ENCODE data around the gene ATXN7L1.

The ATXN7L1 gene

GRCh38 chr7:105913947-105914346, 37.5 kb upstream of the ATXN7L1 start:
- no peak overlapping the region for H3K4me3 ChIP-seq (ENCODE audit: low read depth, low read length)
- in situ Hi-C loops (cut with HindIII; ENCODE audit: low sequenced_read_pairs) = no loop called here
- no peak for DNase-seq (ENCODE audit: low read depth, low spot score)
- TF ChIP-seq CTCF (IDR thresholded peaks at IDR 0.05; ENCODE audit: low read depth, low read length) = no peak

- no peak overlapping the region for H3K4me3 ChIP-seq (ENCODE audit: low read depth, low read length)
- no peak for TF ChIP-seq CTCF (IDR thresholded peaks at IDR 0.05; ENCODE audit: low read depth, low read length)
- in situ Hi-C loops (cut with HindIII; ENCODE audit: low sequenced_read_pairs) = no loop called here
- DNase-seq (ENCODE audit: low read depth, low spot score) = no peak
Observed at GRCh38 chr7:105911961-105912575, 35.7 kb upstream of the ATXN7L1 start.

GRCh38 chr7:105910172-105910571, 33.8 kb upstream of the ATXN7L1 start:
- H3K4me3 ChIP-seq (ENCODE audit: low read depth, low read length) = no peak overlapping the region
- no peak for DNase-seq (ENCODE audit: low read depth, low spot score)
- in situ Hi-C loops (cut with HindIII; ENCODE audit: low sequenced_read_pairs) = no loop called here
- TF ChIP-seq CTCF (IDR thresholded peaks at IDR 0.05; ENCODE audit: low read depth, low read length) = no peak

- TF ChIP-seq CTCF (IDR thresholded peaks at IDR 0.05; ENCODE audit: low read depth, low read length) = no peak
- no peak overlapping the region for H3K4me3 ChIP-seq (ENCODE audit: low read depth, low read length)
- in situ Hi-C loops (cut with HindIII; ENCODE audit: low sequenced_read_pairs) = no loop called here
- DNase-seq (ENCODE audit: low read depth, low spot score) = no peak
Observed at GRCh38 chr7:105909742-105910141, 33.3 kb upstream of the ATXN7L1 start.

GRCh38 chr7:105907129-105907846, 30.9 kb upstream of the ATXN7L1 start:
- DNase-seq (ENCODE audit: low read depth, low spot score) = no peak
- no peak for TF ChIP-seq CTCF (IDR thresholded peaks at IDR 0.05; ENCODE audit: low read depth, low read length)
- no peak overlapping the region for H3K4me3 ChIP-seq (ENCODE audit: low read depth, low read length)
- in situ Hi-C loops (cut with HindIII; ENCODE audit: low sequenced_read_pairs) = no loop called here

- no peak for DNase-seq (ENCODE audit: low read depth, low spot score)
- no peak overlapping the region for H3K4me3 ChIP-seq (ENCODE audit: low read depth, low read length)
- TF ChIP-seq CTCF (IDR thresholded peaks at IDR 0.05; ENCODE audit: low read depth, low read length) = no peak
- in situ Hi-C loops (cut with HindIII; ENCODE audit: low sequenced_read_pairs) = no loop called here
Observed at GRCh38 chr7:105906695-105907094, 30.3 kb upstream of the ATXN7L1 start.

All from astrocyte of the spinal cord (primary cell).